HCT116 (cell line): ENCODE data around the gene ERVFRD-1. TPM values are rescaled to one million over a fixed set of nuclear protein-coding genes. Genes with fewer than 3 reads are reported as not detected.

Experiments
- ATAC-seq: fragments of 200-7000 bp; cut with Tn5 transposase; 2 replicates; pipeline ENCODE4 v1.9.1; 2020; ENCODE audit warnings: mild to moderate bottlenecking, moderate library complexity
- BruUV-seq: library from RNA; stranded (reverse); fragments of 400-500 nt; replicated peaks from 2 replicates; lab custom pipeline; 2021; lab: Mats Ljungman, UMichigan
- CTCF ChIA-PET: fragments of 300-600 bp; sonication (Branson Sonifier 250); formaldehyde crosslinking; loops from one replicate; lab custom pipeline; 2021; ENCODE audit warnings: antibody characterized with exemption; lab: Charles Lee
- POLR2A ChIA-PET: fragments of 300-600, 350-600 bp; sonication (Branson Sonifier 250); formaldehyde crosslinking; loops from one replicate; lab custom pipeline; 2021; ENCODE audit warnings: antibody characterized with exemption; lab: Charles Lee
- RAD21 ChIA-PET, 2 experiments: fragments of 300-600 bp; sonication (Branson Sonifier 250); formaldehyde crosslinking; loops; one replicate each; lab custom pipeline; 2023; ENCODE audit warnings: low total read pairs in 2 of 2; ENCODE audit not compliant: uncharacterized antibody in 2 of 2, unreplicated experiment in 2 of 2, low non-redundant PET in 1 of 2; lab: Charles Lee
- DNase-seq: peaks from one replicate; pipeline ENCODE4 v3.0.0-alpha.2; 2010; ENCODE audit warnings: low read depth, low spot score
- H2AFZ ChIP-seq: fragments of 200-600 bp; shearing (Covaris generic), sonication (generic); 2 replicates; pipeline ENCODE4 v1.6.1; 2017; ENCODE audit warnings: low read depth, mixed run types, mixed read lengths, antibody characterized with exemption, low read length; ENCODE audit not compliant: poor library complexity, severe bottlenecking
- H3K27ac ChIP-seq: 2 replicates; pipeline ENCODE4 v1.5.1; 2012; ENCODE audit warnings: low read depth, low read length
- H3K27me3 ChIP-seq: fragments of 200-600 bp; sonication (generic); 2 replicates; pipeline ENCODE4 v1.6.1; 2016; ENCODE audit warnings: mixed run types, low read length, mixed read lengths; ENCODE audit not compliant: insufficient read depth
- H3K36me3 ChIP-seq, 2 experiments: fragments of 200-500 bp in 1 of 2; fragments of 200-600 bp in 1 of 2; sonication (Bioruptor generic) in 1 of 2; sonication (generic) in 1 of 2; 2 replicates each; pipeline versions ENCODE4 v1.5.1 to v1.6.1; 2014 to 2016; ENCODE audit warnings: low read length in 2 of 2, inconsistent platforms in 1 of 2, mixed read lengths in 1 of 2, mixed run types in 1 of 2; ENCODE audit not compliant: insufficient read depth in 2 of 2, control insufficient read depth in 1 of 2
- H3K4me1 ChIP-seq, 2 experiments: fragments of 200-600 bp in 1 of 2; sonication (generic) in 1 of 2; 2 replicates each; pipeline versions ENCODE4 v1.5.1 to v1.6.1; 2012 to 2017; ENCODE audit warnings: low read length in 2 of 2, inconsistent platforms in 1 of 2, mild to moderate bottlenecking in 1 of 2, mixed read lengths in 1 of 2, mixed run types in 1 of 2, moderate library complexity in 1 of 2; ENCODE audit not compliant: insufficient read depth in 2 of 2, control insufficient read depth in 1 of 2
- H3K4me2 ChIP-seq: fragments of 200-600 bp; sonication (generic); 2 replicates; pipeline ENCODE4 v1.6.1; 2017; ENCODE audit warnings: mixed run types, low read length, mixed read lengths
- H3K4me3 ChIP-seq, 2 experiments: fragments of 200-600 bp in 1 of 2; sonication (generic) in 1 of 2; replicated peaks in 1 of 2; 2 replicates each; pipeline ENCODE4 v1.5.1; 2011 to 2016; ENCODE audit warnings: low read length in 2 of 2, control low read depth in 1 of 2, low read depth in 1 of 2, mild to moderate bottlenecking in 1 of 2, mixed read lengths in 1 of 2, mixed run types in 1 of 2
- H3K79me2 ChIP-seq: fragments of 200-600 bp; sonication (generic); 2 replicates; pipeline ENCODE4 v1.6.1; 2017; ENCODE audit warnings: mild to moderate bottlenecking, mixed run types, low read length, moderate library complexity, mixed read lengths; ENCODE audit not compliant: insufficient read depth
- H3K9ac ChIP-seq: fragments of 200-600 bp; sonication (generic); 2 replicates; pipeline ENCODE4 v1.6.1; 2016; ENCODE audit warnings: low read length, mixed read lengths
- H3K9me2 ChIP-seq: fragments of 200-600 bp; sonication (generic), shearing (Covaris generic); 2 replicates; pipeline ENCODE4 v1.6.1; 2017; ENCODE audit warnings: mixed run types, mild to moderate bottlenecking, moderate library complexity; ENCODE audit not compliant: insufficient read depth
- H3K9me3 ChIP-seq, 2 experiments: fragments of 200-500 bp in 1 of 2; fragments of 200-600 bp in 1 of 2; sonication (Bioruptor generic) in 1 of 2; sonication (generic) in 1 of 2; 2 replicates each; pipeline ENCODE4 v1.6.1; 2014 to 2017; ENCODE audit warnings: low read length in 2 of 2, mixed read lengths in 2 of 2, inconsistent platforms in 1 of 2, low read depth in 1 of 2, mild to moderate bottlenecking in 1 of 2, mixed run types in 1 of 2, moderate library complexity in 1 of 2; ENCODE audit not compliant: control insufficient read depth in 1 of 2, insufficient read depth in 1 of 2
- H4K20me1 ChIP-seq: fragments of 200-600 bp; sonication (generic), shearing (Covaris generic); 2 replicates; pipeline ENCODE4 v1.6.1; 2017; ENCODE audit warnings: mixed run types, mild to moderate bottlenecking, moderate library complexity; ENCODE audit not compliant: insufficient read depth
- CBX3 ChIP-seq: IDR thresholded peaks from 2 replicates; pipeline ENCODE4 v1.6.1; 2012; ENCODE audit warnings: low read depth
- ELF1 ChIP-seq: IDR thresholded peaks from 2 replicates; pipeline ENCODE4 v1.6.1; 2012; ENCODE audit warnings: low read depth, borderline replicate concordance
- EZH2 ChIP-seq: fragments of 200-600 bp; sonication (generic); IDR thresholded peaks from 2 replicates; pipeline ENCODE4 v1.6.1; 2017; ENCODE audit warnings: antibody characterized with exemption, mixed run types
- FOSL1 ChIP-seq: IDR thresholded peaks from 2 replicates; pipeline ENCODE4 v1.6.1; 2012; ENCODE audit warnings: low read depth
- JUND ChIP-seq: IDR thresholded peaks from 2 replicates; pipeline ENCODE4 v1.6.1; 2012
- POLR2A ChIP-seq: IDR thresholded peaks from 2 replicates; pipeline ENCODE4 v1.7.0; 2011; ENCODE audit warnings: borderline replicate concordance; ENCODE audit not compliant: insufficient read depth, insufficient read length; ENCODE audit errors: extremely low read depth
- POLR2AphosphoS5 ChIP-seq: IDR thresholded peaks from 2 replicates; pipeline ENCODE4 v1.6.1; 2011; ENCODE audit warnings: mild to moderate bottlenecking, low read depth, low read length, moderate library complexity
- RAD21 ChIP-seq: IDR thresholded peaks from 2 replicates; pipeline ENCODE4 v1.6.1; 2012; ENCODE audit warnings: low read depth, mild to moderate bottlenecking
- SIN3A ChIP-seq: IDR thresholded peaks from 2 replicates; pipeline ENCODE4 v1.6.1; 2012; ENCODE audit warnings: low read depth
- SP1 ChIP-seq: IDR thresholded peaks from 2 replicates; pipeline ENCODE4 v1.6.1; 2012; ENCODE audit warnings: low read depth
- SRF ChIP-seq: IDR thresholded peaks from 2 replicates; pipeline ENCODE4 v1.6.1; 2012; ENCODE audit warnings: low read depth
- TCF7L2 ChIP-seq: IDR thresholded peaks from 2 replicates; pipeline ENCODE4 v1.7.0; 2011; ENCODE audit warnings: borderline replicate concordance, inconsistent platforms; ENCODE audit not compliant: insufficient read depth, insufficient read length; ENCODE audit errors: extremely low read depth
- YY1 ChIP-seq: IDR thresholded peaks from 2 replicates; pipeline ENCODE4 v1.6.1; 2011; ENCODE audit warnings: low read length, low read depth, moderate library complexity, mild to moderate bottlenecking; ENCODE audit not compliant: insufficient replicate concordance; ENCODE audit errors: extremely low read depth
- ZFX ChIP-seq: fragments of 450-650 bp; IDR thresholded peaks from 2 replicates; pipeline ENCODE4 v1.6.1; 2017
- ZNF274 ChIP-seq: fragments of 200-500 bp; sonication (Bioruptor generic); IDR thresholded peaks from 2 replicates; pipeline ENCODE4 v1.6.1; 2014; ENCODE audit warnings: mild to moderate bottlenecking, low read depth, low read length, inconsistent platforms
- intact Hi-C: fragments of 100-400 bp; cut with micrococcal nuclease; formaldehyde crosslinking; loops from 2 replicates; pipeline ENCODE4 v1.10.0; 2022
- total RNA-seq: library from RNA; stranded (reverse); gene quantifications from one replicate; pipeline ENCODE4 v1.2.1, GENCODE V29; 2021; ENCODE audit not compliant: unreplicated experiment
- TF ChIP-seq, protein P1 (sequence below): IDR thresholded peaks from 2 replicates; pipeline ENCODE4 v1.6.1; 2012
- TF ChIP-seq, protein P2 (sequence below): IDR thresholded peaks from 2 replicates; pipeline ENCODE4 v1.6.1; 2012; ENCODE audit warnings: low read depth

ERVFRD-1 gene
- total RNA-seq, 1 experiment from 2014 or later: not detected

DNA sequence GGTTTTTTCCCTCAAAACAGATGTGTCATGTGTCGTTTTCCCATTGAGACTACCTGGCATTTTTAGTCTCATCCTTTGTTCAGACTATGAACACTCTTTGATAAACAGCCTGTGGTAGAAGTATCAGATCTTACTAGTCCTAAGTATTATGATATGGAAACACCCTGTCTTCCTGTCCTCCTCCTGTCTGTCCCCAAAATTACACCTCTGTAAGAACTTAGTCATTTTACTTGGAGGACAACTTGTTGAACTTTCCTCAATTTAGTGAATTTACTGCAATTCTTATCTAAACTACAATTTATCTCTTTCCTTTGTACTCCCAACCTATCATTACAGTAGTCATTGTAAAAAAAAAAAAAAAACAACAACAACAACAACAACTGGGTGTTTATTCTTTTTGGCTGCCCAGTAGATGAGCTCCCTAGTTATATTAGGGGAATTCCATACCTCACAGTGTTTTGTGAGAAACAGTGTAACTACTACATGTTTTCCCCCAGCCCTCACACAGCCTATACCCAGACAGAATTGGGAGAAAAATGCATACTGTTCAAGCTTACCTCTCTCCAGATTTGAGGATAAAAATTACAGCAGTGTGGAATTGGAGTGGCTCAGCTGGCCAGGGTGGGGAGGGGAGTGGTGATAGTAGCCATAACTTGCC, 18.5 kb upstream of the ERVFRD-1 start:
- peaks cover 54% of the 10 kb centered on the region for H3K79me2 ChIP-seq
- no peak overlapping the region for H3K4me3 ChIP-seq
- DNase-seq (no peak), ATAC-seq (no peak)
- CTCF ChIA-PET: interaction anchor here (1.1 kb wide), 1 partner anchor 36 kb away, joined by 3 read pairs; the partner anchor contains the start of gene SMIM13
- H3K4me2 ChIP-seq: no peak overlapping the region
- H3K9me2 ChIP-seq: no peaks in the 10 kb centered on the region
- peaks cover under 1 to 4% of the 10 kb centered on the region in 2 experiments; a peak in 1 of 4 replicates for H3K36me3 ChIP-seq
- no peaks in the 10 kb centered on the region for H3K4me1 ChIP-seq
- no TSS peak for BruUV-seq
- H4K20me1 ChIP-seq: 0 out of 2 replicates have a peak, but pooled peaks cover 8% of the 10 kb centered on the region
- POLR2A ChIA-PET: no interaction called here
- H3K9ac ChIP-seq: no peak overlapping the region
- no peak overlapping the region for H2AFZ ChIP-seq
- no peaks in the 10 kb centered on the region for H3K9me3 ChIP-seq
- RAD21 ChIA-PET: no interaction called here
- H3K27ac ChIP-seq: no peak overlapping the region
- H3K27me3 ChIP-seq: no peaks in the 10 kb centered on the region
- intact Hi-C loops: no loop called here
- no peak for TF ChIP-seq SRF
- no peak for TF ChIP-seq ELF1
- no peak for TF ChIP-seq FOSL1
- TF ChIP-seq, protein P1, sequence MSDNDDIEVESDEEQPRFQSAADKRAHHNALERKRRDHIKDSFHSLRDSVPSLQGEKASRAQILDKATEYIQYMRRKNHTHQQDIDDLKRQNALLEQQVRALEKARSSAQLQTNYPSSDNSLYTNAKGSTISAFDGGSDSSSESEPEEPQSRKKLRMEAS: no peak
- TF ChIP-seq POLR2AphosphoS5: no peak
- no peak for TF ChIP-seq ZNF274
- TF ChIP-seq, protein P2, sequence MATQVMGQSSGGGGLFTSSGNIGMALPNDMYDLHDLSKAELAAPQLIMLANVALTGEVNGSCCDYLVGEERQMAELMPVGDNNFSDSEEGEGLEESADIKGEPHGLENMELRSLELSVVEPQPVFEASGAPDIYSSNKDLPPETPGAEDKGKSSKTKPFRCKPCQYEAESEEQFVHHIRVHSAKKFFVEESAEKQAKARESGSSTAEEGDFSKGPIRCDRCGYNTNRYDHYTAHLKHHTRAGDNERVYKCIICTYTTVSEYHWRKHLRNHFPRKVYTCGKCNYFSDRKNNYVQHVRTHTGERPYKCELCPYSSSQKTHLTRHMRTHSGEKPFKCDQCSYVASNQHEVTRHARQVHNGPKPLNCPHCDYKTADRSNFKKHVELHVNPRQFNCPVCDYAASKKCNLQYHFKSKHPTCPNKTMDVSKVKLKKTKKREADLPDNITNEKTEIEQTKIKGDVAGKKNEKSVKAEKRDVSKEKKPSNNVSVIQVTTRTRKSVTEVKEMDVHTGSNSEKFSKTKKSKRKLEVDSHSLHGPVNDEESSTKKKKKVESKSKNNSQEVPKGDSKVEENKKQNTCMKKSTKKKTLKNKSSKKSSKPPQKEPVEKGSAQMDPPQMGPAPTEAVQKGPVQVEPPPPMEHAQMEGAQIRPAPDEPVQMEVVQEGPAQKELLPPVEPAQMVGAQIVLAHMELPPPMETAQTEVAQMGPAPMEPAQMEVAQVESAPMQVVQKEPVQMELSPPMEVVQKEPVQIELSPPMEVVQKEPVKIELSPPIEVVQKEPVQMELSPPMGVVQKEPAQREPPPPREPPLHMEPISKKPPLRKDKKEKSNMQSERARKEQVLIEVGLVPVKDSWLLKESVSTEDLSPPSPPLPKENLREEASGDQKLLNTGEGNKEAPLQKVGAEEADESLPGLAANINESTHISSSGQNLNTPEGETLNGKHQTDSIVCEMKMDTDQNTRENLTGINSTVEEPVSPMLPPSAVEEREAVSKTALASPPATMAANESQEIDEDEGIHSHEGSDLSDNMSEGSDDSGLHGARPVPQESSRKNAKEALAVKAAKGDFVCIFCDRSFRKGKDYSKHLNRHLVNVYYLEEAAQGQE: no peak
- no peak for TF ChIP-seq TCF7L2
- TF ChIP-seq CBX3: no peak
- TF ChIP-seq YY1: no peak
- TF ChIP-seq POLR2A: no peak
- TF ChIP-seq EZH2: no peak
- TF ChIP-seq RAD21: no peak
- no peak for TF ChIP-seq SIN3A
- TF ChIP-seq JUND: no peak
- no peak for TF ChIP-seq SP1
- TF ChIP-seq ZFX: no peak
- TF ChIP-seq, all 23 proteins: peak for 0
